OCI-LY3 (cell line): ENCODE measurements around the gene LINGO4.

Experiments
- CTCF ChIP-seq: fragments of 200-600, 300-600 bp; sonication (generic); IDR thresholded peaks from 2 replicates; pipeline ENCODE4 v1.5.1; 2014; ENCODE audit warnings: antibody characterized with exemption, low read length, low read depth
- EZH2phosphoT487 ChIP-seq: fragments of 200-600 bp; shearing (Covaris generic); IDR thresholded peaks from 2 replicates; pipeline ENCODE4 v1.6.1; 2018; ENCODE audit warnings: antibody characterized with exemption, mixed run types, low read depth

- no peak for TF ChIP-seq CTCF
- no peak for TF ChIP-seq EZH2phosphoT487
These were observed 29.1 kb downstream of the LINGO4 start for GRCh38 chr1:151775894-151776664.
